Measurements from ENCODE around the gene ENDOD1.

GRCh38 chr11:95149651-95150364, 60.2 kb downstream of the ENDOD1 start:
- TF ChIP-seq POLR2AphosphoS5 (IDR thresholded peaks at IDR 0.05; ENCODE audit: low read depth, low read length), result no peak
- no peak for TF ChIP-seq TAF1 (IDR thresholded peaks at IDR 0.05; ENCODE audit: low read depth, low read length)
- TF ChIP-seq POLR2A (IDR thresholded peaks at IDR 0.05; ENCODE audit: low read depth, low read length), result no peak
- no peak for TF ChIP-seq POU2F2 (IDR thresholded peaks at IDR 0.05; ENCODE audit: low read depth, low read length)
- no peak for TF ChIP-seq SPI1 (IDR thresholded peaks at IDR 0.05; ENCODE audit: low read depth, low read length)
- TF ChIP-seq PAX5 (IDR thresholded peaks at IDR 0.05; ENCODE audit: insufficient read depth, low read length, severe bottlenecking), result no peak

Data from GM12891 (cell line).